Medulla oblongata (tissue), 1 donor: ENCODE data around the gene CELA2A.
"Not testable (repeated sequence)": the region's sequence is repeated elsewhere in the genome, so short reads cannot be mapped to it uniquely, and the experiment has no call there.

ENCODE experiments used
- DNase-seq: peaks from one replicate; pipeline ENCODE4 v3.0.0-alpha.2; 2015; ENCODE audit errors: extremely low spot score

The CELA2A gene

DNA sequence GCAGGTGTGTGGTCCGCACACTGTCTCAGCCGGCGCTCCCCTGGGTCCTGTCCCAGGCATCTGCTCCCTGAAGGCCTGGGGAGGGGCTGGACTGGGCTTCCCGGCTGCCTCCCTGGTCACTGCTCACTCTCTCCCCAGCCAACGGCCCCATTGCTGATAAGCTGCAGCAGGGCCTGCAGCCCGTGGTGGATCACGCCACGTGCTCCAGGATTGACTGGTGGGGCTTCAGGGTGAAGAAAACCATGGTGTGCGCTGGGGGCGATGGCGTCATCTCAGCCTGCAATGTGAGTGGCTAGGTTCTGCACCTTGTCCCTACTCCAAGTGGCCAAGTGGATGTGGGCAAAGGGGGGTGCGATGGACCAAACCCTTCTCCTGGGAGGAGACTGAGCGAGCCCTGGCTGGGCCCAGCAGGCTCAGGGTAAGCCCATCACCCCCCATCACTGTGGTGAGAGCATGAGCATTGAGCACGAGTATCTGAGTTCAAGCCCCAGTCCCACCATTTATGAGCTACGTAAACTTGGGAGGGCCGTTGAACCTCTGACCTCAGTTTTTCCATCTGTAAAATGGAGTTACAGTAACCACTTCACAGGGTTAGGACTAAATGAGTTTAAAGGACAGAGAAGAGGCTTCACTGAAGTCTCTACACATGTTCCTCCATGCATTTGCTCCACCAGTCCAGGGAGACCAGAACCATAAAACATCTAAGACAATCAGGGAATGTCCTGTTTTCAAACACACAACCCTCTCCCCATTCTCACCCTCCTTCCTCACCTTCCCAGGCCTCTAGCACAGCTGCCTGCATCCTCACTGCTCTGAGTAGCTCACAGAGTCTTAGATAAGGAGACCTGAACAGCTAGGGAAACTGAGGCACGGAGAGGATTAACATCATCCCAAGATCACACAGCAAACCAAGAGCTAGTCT, 11.8 kb upstream of the CELA2A start:
- DNase-seq: no peak

DNA sequence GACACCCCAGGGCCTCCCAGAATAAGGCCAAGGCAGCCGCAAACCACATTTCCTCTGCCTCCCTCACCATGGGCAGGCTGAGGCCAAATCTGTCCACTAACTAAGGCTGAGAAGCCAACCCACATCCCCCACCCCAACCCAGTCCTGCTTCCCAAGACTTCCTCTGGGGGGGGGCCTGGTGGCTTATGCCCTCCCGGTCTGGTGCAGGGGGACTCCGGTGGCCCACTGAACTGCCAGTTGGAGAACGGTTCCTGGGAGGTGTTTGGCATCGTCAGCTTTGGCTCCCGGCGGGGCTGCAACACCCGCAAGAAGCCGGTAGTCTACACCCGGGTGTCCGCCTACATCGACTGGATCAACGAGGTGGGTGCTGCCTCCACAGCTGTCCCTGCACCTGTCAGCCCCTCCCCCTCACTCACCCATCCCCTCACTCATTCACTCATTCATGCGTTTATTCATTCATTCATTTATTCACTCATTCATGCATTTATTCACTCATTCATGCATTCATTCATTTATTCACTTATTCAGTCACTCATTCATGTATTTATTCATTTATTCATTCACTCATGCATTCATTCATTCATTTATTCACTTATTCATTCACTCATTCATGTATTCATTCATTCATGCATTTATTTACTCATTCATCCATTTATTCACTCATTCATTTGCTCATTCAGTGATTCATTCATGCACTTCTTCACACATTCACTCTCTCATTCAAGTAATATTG, 11.0 kb upstream of the CELA2A start:
- DNase-seq: no peak

- no peak for DNase-seq
These were observed 10.3 kb upstream of the CELA2A start for GRCh38 chr1:15446212-15446611.

DNA sequence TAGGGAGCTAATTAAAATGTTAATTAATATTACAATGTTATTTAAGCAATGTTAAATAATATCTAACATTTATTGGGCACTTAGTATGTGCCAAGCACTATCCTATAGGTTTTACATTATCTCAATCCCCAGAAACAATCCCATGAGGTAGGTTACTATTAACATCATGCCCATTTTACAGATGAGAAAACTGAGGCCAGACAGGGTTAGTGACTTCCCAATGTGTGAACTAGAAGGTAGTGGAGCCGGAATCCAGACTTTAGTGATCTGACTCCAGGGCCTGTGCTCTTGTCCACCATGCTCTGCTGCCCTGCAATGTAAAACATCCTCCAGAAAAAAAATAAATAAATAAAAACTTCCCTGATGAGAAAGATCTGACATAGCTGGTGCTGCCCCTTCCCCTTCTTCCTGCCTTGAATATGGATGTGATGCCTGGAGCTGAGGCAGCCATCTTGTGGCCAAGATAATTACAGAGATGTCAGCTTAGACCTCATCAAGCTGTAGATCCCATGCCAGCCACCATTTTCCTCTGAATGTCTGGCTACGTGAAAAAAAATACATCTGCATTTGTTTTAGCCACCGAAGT, 7.6 kb upstream of the CELA2A start:
- no peak for DNase-seq

DNA sequence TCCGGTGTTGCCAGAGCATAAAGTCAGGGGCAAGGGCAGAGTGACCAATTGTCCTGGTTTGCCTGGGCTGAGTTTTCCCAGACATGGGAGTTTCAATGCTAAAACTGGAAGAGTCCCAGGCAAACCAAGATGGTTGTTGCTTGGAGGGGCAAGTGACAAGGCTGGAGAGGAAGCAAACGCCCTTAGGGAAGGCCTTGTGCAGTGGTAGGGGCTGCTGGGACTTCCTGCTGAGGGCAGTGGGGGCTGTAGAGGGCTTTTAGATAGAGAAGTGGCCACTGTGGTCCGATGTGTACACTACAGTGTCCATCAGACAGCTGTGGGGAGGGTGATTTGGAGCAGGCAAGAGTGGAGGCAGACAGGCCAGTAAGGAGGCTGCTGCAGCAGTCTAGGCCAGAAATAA, 7.0 kb upstream of the CELA2A start:
- no peak for DNase-seq

DNA sequence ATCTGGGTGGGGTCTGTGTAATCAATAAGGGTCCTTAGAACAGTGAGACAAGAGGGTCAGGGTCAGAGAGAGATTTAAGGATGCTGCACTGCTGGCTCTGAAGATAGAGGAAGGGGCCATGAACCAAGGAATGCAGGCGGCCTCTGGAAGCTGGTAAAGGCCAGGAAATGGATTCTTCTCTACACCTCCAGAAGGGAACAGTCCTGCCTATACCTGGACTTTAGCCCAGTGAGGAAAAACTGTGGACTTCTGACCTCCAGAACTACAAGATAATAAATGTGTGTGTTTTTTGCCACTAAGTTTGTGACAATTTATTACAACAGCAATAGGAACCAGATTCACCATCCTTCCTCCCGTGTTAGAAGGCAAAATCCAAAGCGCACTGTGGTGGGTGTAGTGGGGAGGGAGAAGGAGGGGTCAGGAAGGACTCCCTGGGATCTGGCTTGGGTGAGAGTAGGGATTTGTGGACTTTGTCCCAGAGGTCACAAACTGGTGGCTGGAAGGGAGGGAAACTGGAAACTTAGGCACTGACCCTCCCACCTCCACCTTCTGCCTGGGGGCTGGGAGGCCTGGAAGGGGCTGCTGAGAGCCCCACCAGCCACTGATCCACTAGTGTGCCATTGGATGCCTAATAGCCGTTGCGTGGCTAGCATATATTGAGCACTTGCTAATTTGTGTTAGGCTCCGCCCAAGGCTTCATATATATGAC, 5.4 kb upstream of the CELA2A start:
- DNase-seq: no peak

DNA sequence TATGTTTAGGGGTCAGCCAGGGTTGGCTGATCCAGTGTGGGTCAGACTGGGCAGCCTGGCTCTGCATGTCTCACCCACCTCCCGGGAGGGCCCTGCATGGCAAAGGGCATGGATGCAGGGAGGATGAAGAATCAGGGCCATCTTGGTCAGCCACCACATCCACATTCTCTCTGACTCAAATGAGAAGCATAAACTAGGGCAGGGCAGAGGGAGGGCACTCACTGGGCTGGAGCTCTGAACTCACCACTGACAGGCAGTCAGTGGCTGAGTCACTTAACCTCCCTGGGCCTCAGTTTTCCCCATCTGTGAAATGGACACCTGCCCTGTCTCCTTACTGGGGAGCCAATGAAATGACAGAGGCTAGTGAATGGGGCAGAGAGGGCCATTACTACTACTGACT, 4.3 kb upstream of the CELA2A start:
- DNase-seq: no peak

GRCh38 chr1:15452866-15453571, 3.5 kb upstream of the CELA2A start:
- DNase-seq: no peak

GRCh38 chr1:15453734-15454133, 2.8 kb upstream of the CELA2A start:
- DNase-seq: no peak

- DNase-seq: no peak
These were observed 2.3 kb upstream of the CELA2A start for GRCh38 chr1:15454256-15454655.

DNA sequence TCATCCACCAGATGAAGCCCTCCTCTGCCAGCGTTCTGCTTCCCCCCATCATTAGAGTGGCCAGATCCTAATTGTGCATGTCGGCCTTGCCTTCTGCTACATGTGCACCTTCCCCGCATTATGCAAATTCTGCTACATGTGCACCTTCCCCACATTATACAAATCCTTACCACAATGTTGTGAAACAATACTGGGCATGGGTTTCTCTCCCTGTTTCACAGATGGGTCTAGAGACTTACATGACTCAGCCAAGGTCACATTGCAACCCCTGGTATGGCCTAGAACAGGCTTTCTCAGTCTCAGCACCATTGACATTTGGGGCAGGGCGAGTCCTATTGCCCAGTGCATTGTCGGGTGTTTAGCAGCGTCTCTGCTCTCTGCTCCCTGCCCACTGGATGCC, 1.0 kb upstream of the CELA2A start:
- DNase-seq: no peak

- no peak for DNase-seq
These were observed 1.1 kb downstream of the CELA2A start for GRCh38 chr1:15457585-15457984.

GRCh38 chr1:15458388-15458787, 1.9 kb downstream of the CELA2A start:
- not testable (repeated sequence) for DNase-seq

- no peak for DNase-seq
These were observed 3.5 kb downstream of the CELA2A start for GRCh38 chr1:15459771-15460707.

DNA sequence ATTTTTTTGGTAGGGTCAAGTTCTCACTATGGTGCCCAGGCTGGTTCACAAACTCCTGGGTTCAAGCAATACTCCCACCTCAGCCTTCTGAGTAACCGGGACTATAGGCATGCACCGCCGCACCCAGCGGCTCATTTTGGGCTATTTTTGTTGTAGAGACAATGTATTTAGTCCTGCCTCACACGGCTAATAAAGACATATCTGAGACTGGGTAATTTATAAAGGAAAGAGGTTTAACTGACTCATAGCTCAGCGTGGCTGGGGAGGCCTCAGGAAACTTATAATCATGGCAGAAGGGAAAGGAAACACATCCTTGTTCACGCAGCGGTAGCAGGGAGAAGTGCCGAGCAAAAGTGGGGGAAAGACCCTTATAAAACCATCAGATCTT, 4.2 kb downstream of the CELA2A start:
- DNase-seq: no peak

- not testable (repeated sequence) for DNase-seq
These were observed 6.7 kb downstream of the CELA2A start for GRCh38 chr1:15463064-15463800.

GRCh38 chr1:15463926-15464322, 7.4 kb downstream of the CELA2A start:
- not testable (repeated sequence) for DNase-seq

DNA sequence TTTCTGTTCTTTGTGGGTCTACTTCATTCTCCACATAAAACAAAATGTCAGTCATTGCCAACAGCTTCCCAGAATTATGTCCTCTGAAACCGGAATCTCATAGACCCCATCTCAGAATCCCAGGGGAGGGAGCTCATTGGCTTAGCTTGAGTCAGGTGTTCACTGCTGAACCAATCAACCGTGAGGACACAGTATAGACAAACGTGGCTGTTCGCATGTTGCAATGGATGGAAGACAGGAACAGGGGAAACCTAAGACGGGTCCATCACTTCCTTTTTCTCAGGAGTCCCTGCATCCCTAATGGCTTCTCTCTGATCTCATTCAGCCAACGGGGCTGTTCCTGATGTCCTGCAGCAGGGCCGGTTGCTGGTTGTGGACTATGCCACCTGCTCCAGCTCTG, 9.1 kb downstream of the CELA2A start:
- no peak for DNase-seq

DNA sequence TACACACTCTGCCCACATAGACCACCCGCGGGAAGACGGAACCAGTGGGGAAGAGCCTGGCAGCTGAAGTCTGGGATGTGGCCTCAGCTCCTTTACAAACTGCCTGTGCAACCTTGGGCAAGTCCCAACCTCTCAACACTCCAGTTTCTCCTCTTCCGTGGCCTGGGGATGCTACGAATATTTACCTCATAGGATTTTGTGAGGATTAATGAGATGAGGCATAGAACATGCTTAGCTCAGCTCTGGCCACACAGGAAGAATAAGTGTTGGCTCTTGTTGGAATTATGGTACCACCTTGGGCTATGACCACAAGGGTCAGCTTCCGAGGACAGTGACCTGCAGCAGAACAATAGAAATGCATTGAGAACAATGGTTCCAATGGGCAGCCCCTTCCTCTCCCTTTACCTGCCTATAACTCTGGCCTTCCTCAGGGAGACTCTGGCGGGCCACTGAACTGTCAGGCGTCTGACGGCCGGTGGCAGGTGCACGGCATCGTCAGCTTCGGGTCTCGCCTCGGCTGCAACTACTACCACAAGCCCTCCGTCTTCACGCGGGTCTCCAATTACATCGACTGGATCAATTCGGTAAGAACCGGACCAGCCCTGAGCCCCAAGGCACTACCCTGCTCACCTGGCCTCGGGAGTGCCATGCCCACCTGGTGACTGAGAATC, 10.6 kb downstream of the CELA2A start:
- DNase-seq: not testable (repeated sequence)
